Fibroblast of skin of abdomen (primary cell): ENCODE data around the gene SORCS2.
A peak's percentile ranks its signal among the peaks of the same experiment; 100 is the strongest.

Source experiments
- DNase-seq: peaks from one replicate; pipeline ENCODE4 v3.0.0-alpha.2; 2013

Gene SORCS2

GRCh38 chr4:7627251-7628250, 435.2 kb downstream of the SORCS2 start:
- DNase-seq, result no peak

- DNase-seq, result no peak
Observed at GRCh38 chr4:7628432-7628831, 436.1 kb downstream of the SORCS2 start.

GRCh38 chr4:7629501-7630254, 437.3 kb downstream of the SORCS2 start:
- DNase-seq, result no peak

DNA sequence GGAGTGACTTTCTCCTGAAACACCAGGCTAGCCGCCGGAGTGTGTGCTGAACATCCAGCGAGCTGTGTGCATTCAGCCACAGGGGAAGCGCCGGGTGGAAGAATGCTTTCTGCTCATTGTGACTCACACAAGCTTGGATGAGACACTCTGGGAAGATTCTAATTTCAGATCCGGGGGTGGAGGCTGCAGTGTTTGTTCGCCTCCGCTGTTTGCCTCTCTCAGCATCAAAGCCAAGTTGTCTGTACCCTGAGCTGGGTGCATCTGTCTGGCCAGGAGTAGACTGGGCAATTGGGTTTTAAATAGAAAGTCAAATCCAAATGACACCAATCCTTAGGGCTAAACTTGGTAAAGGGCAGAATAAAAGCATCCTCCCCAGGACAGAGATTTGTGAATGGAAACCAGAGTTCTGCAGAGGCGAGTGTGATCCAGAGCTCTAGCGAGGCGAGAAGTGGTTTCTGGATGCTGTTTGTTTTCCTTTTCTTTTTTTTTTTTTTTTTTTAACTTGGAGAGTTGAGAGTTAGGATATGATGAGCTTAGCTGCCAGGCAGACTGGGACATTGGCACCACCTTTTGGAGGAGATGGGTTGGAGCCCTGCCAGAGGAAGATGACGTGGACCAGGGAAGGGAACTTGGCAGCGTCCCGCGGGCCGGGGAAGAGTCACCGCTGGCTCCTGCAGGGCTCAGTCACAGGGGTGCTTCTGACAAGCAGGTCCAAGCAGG, 438.4 kb downstream of the SORCS2 start:
- DNase-seq, result peak; percentile 87

DNA sequence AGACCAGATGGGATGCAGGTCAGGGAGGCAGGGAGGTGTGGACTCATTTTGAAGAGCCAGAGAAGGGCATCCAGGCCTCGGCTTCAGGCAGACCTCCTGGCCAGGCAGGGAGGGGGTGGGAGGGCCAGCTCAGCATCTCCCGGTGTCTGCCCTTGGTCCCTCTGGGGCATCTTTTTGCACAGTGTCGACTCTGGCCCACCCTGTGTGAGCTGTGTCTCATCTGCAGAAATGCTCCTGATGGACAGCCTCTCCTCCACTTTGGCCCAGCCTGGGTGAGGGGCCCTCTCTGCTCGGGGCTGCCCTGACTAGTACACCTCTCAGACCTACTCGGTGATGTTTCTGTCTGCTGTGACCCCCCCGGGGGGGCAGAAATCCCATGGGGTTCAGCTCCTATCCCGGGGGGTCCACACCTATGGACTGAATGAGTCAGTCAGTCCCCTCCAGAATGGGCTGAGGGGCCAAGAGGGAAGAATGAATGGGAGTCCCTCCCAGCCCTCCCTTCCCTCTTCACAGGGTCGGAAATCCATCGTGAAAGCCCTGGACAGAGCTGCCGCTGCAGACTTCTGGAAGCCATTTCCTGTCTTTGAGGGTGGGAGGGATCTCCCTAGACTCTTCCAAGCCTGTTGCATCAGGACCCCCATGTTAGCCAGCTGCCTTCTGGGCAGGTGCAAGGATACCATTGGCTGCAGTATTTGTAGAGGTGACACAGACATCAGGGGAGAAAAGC, 439.1 kb downstream of the SORCS2 start:
- DNase-seq, result no peak

- no peak for DNase-seq
Observed at GRCh38 chr4:7632341-7632740, 440.0 kb downstream of the SORCS2 start.

DNA sequence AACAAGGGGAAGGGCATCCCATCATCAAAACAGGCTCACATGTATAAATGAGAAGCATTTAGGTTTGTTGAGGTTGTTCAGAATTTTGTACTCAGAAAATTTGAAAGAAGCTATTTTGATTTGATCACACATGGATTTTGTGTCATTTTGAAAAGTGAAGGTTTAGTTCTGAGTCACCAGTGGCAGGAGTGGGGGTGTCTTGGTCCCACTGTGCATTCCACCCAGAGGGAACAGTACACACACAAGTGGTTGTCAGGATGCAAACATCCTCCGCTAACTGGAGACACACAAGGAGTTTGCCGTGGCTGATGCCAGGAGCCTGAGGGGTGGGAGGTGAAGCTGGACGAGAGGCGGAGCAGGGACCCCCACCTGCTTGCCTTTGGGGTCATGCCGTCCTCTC, 440.6 kb downstream of the SORCS2 start:
- DNase-seq, result no peak

GRCh38 chr4:7634661-7635251, 442.4 kb downstream of the SORCS2 start:
- DNase-seq, result no peak

GRCh38 chr4:7635445-7636239, 443.3 kb downstream of the SORCS2 start:
- DNase-seq, result no peak

GRCh38 chr4:7636240-7636508, 443.8 kb downstream of the SORCS2 start:
- DNase-seq, result no peak

DNA sequence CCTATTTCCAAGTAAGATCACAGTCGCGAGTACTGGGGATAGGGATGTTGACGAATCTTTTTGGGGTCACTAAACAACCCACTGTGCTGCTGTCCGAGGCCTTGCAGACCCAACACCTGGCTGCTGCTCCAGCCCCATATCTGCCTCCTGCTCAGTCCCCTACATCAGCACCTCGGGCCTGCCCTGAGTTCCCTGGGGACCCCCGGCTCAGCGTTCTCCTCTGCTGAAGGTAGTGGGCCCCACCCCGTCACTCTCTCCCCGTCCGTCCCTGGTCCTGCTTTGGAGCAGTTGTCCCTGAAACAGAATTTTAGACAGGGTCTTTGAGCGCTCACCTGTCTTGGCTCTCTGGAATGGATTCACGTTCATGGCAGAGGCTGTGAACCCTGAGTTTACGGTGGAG, 444.8 kb downstream of the SORCS2 start:
- DNase-seq, result no peak

DNA sequence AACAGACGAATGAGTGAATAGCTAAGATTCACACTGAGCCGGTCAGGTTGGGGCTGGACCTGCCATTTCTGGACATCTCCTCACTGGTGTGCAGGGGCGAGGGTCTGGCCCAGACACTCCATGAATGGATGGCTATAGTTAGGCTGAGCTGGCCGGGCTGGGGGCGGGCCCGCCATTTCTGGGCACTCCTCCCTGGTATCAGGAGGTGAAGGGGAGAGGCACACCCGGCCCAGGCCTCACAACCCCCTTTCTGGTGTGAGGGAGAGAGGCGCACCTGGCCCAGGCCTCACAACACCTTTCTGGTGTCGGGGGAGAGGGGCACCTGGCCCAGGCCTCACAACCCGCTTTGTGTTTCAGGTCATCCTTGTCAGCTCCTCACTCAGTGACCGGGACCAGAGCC, 445.6 kb downstream of the SORCS2 start:
- no peak for DNase-seq

- DNase-seq, result no peak
Observed at GRCh38 chr4:7638489-7638888, 446.2 kb downstream of the SORCS2 start.

DNA sequence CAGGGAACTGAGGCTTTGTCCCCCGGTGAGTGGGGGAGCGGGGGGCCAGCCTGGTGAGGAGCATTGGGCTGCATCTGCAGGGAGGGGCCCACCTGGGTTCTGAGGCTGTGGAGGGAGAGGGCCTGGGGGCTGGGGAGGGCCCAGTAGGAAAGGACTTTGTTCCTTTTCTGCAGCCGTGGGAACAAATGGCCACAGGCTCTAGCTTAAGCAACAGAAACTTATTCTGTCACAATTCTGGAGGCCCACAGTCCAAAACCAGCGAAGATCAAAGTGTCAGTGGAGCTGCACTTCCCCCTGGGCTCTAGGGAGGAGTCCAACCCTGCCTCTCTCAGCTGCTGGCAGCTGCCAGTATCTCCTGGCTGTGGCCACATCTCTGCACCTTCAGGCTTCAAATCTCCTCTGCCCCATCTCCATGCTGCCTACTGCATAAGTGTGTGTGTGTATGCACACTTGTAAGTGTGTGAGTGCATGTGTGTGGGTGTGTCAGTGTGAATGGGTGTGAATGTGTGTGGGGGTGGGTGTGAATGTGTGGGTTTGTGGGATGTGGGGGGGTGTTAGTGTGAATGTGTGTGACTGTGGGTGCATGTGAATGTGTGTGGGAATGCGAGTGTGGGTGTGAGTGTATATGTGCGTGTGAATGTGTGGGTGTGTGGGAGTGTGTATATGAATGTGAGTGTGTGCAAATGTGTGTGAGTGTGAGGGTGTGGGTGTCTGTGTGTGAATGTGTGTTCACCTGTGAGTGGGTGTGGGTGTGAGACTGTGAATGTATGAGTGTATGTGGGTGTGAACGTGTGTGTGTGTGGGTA, 446.8 kb downstream of the SORCS2 start:
- DNase-seq, result no peak

GRCh38 chr4:7640136-7640535, 447.8 kb downstream of the SORCS2 start:
- DNase-seq, result no peak

- no peak for DNase-seq
Observed at GRCh38 chr4:7641712-7642111, 449.4 kb downstream of the SORCS2 start.

GRCh38 chr4:7642741-7643458, 450.6 kb downstream of the SORCS2 start:
- no peak for DNase-seq

- no peak for DNase-seq
Observed at GRCh38 chr4:7645158-7645557, 452.8 kb downstream of the SORCS2 start.

GRCh38 chr4:7645956-7646355, 453.6 kb downstream of the SORCS2 start:
- no peak for DNase-seq
